Hepatic stellate cell (primary cell): ENCODE results near the gene GPR87.

Experiments
- DNase-seq: peaks from one replicate; pipeline ENCODE4 v3.0.0; 2011; ENCODE audit warnings: low spot score

Gene GPR87

GRCh38 chr3:151282921-151283320 is 33.7 kb downstream of the GPR87 start:
- peak; percentile 42 for DNase-seq

DNA sequence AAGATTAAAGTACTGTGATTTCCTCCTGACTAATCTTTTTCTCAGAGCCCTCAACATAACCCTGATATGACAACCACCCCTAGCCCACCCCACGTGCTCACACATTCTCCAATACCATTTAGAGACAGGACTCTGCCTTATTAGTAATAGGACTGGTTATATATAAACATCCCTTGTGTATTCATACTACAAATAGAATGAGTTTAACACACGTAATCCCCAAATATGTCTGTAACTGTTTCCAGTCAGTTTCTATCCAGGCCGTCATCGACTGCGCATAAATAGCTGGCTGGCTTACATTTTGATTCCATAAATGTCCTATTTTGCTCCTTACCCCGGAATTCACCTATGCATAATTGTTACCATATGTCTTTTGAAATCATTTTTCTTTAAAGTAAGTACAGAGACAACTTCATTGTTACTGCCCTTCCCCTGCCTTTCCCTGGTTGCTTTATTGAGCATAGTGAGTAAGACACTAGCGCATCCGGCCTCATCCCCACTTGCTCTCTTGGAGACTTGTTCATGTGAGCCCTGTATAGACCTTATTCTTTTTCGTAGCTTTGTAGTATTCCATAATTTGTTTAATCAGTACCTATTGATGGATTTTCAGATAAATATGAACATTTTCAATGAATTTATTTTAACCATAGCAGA is 34.8 kb downstream of the GPR87 start:
- DNase-seq: peak; percentile 66

DNA sequence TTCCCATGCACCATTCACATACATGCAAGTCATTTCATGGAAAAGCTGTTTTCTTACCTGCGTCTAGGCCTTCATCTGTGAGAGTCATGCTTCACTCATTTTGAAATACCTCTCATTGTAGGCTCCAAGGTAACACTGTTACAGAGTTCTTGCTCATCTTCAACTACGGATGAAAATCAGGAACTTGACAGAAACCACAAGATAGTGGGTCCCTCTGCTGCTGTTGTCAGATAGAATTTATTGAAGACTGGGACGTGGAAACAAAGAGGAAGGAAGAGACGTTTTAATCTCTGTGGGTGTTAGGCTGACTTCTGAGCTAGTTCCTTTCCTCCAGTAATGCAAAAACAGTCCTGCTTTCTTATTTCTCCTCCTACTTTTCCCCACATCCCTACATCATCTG is 38.4 kb downstream of the GPR87 start, which contains the start of gene P2RY14:
Gene P2RY14, minus strand, starts transcription at position 313 of the 400 bp plus-strand sequence. CDS start 64,226 bp downstream, outside the sequence.
- no peak for DNase-seq

- DNase-seq: no peak
These were observed 40.0 kb downstream of the GPR87 start for GRCh38 chr3:151276687-151277042.

DNA sequence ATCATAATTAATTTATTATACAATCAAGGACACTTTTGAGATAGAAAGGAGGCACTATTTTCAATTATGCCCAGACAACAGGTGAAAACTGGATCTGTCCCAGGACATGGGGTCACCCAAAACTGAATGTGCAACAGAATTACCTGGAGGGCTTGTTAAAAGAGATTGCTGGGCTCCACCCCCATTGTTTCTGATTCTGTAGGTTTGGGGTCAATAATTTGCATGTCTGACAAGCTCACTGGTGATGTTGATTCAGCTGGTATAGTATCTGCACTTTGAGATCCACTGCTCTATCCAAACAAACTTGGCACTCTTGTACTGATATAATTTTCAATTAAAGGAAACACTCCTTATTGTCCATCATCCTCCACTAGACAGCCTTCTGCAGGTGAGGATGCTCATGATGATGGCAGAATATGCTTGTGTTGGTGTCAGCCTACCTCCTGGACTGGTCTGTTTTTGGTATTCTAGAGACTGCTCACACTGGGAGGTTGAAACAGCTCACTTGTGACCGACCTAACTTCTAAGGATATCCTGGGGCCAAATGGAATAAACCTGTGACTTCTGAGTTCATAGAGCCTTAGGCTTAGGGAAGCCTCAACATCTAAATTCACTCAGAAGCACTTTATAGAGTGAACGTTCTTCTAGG is 40.5 kb downstream of the GPR87 start:
- DNase-seq: no peak

GRCh38 chr3:151275091-151275490 is 41.5 kb downstream of the GPR87 start:
- DNase-seq: no peak

- DNase-seq: no peak
These were observed 47.0 kb downstream of the GPR87 start for GRCh38 chr3:151269631-151270030.

DNA sequence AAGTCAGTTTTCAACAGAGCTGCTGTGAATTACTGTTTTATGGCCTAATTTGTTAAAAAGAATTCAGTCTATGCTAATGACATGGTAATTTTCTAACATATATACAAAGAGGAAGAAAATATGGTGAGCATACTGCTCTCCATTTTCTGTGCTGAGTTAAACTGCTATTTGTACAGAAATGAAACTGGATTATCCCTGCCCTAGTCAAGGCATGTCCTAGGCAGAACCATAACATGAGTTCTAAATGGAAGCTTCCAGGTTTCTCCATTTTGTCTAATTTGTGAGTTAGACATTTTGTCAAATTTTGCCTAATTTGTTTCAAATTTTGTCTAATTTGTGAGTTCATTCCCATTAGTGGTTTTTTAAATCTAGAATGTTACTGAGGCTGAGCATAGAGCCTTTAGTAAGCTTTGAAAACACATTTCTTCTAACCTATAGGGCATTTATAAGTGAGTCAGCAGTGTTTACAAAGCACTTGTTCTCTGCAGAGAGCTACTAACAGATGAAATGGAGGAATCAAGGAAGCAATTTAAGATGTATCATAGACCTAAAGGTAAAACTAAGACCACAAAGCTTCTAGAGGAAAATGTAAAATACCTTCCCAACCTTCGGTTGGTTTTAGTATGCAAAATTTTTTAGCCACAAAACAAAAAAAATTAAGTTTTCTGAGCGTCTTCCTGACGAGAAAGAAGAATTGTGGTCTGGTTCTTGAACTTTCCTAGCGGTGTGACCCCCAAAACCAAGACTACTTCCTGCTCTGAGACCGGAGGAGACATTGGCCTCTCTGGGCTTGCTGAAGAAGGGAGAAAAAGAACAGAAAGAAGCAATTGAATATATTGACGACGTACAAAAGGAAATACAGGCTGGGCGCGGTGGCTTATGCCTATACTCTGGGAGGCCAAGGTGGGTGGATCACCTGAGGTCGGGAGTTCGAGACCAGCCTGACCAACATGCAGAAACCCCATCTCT is 48.1 kb downstream of the GPR87 start:
- no peak for DNase-seq

GRCh38 chr3:151267066-151267465 is 49.6 kb downstream of the GPR87 start:
- no peak for DNase-seq

DNA sequence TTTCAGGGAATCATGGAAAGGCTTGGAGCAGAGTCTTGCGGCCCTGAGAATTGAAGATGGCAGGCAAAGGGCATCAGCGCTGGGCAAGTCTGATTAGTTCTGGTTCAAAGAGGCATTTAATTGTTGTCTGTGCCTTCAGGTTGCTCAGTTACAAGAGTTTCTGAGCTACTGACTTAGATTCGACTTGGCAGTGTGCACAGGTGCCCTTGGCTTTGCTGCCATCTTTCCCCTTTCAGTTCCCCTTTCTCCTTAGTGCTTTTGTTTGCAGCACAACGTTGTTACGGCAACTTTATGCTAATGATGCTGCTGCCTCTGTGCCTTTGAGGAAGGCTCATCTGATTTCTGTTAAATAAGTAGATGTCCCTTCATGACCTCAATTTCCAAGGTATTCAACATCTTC is 50.8 kb downstream of the GPR87 start:
- DNase-seq: no peak

DNA sequence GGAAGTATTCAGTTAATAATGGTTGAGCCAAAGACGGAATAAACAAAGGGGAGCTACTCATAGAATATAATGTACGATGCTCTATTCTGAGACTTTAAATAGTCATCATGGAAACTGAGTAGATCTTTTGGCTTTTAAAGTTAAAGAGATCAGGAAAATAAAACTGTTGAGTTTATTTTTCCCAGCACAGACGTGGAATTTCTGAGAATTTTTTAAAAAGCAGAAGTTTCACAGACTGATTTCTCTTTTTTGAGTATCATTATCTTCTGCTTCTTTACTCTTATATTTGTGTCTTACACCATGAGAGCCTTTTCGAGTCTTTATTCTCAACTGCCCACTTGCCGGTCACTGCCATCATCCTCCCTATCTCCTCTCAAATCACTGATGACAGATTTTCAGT is 51.5 kb downstream of the GPR87 start:
- no peak for DNase-seq

- DNase-seq: no peak
These were observed 52.0 kb downstream of the GPR87 start for GRCh38 chr3:151264605-151265004.

DNA sequence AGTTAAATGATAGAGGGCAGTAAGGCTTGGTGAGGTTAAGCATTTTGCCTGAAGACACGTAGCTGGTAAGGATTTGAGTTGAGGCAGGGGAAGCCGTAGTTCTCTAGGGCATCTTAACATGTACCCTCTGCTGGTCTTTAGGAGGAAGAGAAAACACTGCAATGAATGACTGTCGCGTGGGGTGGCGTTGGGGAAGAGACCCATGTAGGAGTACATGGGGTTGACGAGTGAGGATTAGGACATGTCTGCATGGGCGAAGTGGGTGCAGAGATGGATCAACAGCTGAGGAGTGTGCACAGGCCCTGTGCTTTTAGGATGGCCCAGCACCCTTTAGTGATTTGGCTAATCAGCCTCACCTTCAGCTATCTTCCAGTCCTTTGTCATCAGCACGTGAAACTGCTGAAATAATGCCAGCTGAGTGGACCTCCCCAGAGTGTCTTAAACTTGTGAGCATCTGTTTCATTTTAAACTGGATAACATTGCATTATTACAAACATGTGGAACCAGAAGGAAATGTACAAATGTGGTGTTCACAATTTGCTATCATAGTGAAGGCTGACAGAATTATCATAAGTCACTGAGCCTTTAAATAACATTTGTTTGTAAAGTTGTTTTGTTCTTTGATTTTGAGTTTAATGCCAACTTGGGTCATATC is 53.6 kb downstream of the GPR87 start:
- no peak for DNase-seq

DNA sequence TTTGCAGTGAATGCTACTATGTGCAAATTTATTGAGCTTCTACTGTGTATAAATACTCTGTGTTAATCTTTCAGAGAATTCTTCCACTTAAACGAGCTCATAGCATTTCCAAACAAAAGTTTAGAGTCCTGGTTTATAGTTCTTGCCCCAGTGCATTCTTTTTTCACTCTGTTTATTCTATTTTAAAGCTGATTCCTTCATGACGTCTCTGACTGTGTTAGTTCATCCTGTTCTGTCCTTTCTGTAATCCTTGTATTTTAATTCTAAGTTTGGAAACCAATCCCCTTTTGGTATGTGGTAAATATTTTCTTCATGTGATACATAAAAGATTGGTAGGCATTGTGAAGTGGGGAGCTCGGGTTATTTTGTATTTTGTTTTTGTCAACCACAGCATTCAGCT is 57.0 kb downstream of the GPR87 start:
- DNase-seq: no peak

GRCh38 chr3:151256749-151257148 is 59.9 kb downstream of the GPR87 start:
- no peak for DNase-seq

GRCh38 chr3:151248772-151249337 is 67.8 kb downstream of the GPR87 start:
- DNase-seq: no peak
